GM15510 (cell line): ENCODE measurements around the gene DNER.

ENCODE experiments used
- POLR2A ChIP-seq: IDR thresholded peaks from 3 replicates; pipeline ENCODE4 v1.6.1; 2011; ENCODE audit warnings: borderline replicate concordance; ENCODE audit not compliant: insufficient read length; ENCODE audit errors: extremely low read depth

The DNER gene

GRCh38 chr2:229363185-229363814, 351.1 kb downstream of the DNER start:
- no peak for TF ChIP-seq POLR2A

- no peak for TF ChIP-seq POLR2A
These were observed 363.5 kb downstream of the DNER start for GRCh38 chr2:229350883-229351282.

GRCh38 chr2:229350117-229350805, 364.1 kb downstream of the DNER start:
- TF ChIP-seq POLR2A: no peak

DNA sequence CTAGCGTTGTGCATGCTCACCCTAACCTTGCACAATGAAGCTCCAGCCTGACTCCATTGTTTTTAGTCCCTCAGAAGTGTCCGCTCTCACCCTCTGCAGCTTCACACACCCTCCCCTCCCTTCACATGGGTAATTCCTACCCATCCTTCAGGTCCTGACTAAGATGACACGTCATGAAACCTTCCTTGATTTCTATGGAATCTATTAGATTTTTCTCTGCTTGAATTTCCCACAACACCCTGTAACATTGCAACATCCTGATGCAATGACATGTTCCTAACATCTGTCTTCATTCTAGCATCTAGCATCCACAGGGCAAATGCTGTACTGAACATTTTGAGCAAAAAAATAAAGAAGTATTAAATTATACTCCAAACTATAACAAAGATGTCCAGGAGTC, 366.2 kb downstream of the DNER start:
- TF ChIP-seq POLR2A: no peak

DNA sequence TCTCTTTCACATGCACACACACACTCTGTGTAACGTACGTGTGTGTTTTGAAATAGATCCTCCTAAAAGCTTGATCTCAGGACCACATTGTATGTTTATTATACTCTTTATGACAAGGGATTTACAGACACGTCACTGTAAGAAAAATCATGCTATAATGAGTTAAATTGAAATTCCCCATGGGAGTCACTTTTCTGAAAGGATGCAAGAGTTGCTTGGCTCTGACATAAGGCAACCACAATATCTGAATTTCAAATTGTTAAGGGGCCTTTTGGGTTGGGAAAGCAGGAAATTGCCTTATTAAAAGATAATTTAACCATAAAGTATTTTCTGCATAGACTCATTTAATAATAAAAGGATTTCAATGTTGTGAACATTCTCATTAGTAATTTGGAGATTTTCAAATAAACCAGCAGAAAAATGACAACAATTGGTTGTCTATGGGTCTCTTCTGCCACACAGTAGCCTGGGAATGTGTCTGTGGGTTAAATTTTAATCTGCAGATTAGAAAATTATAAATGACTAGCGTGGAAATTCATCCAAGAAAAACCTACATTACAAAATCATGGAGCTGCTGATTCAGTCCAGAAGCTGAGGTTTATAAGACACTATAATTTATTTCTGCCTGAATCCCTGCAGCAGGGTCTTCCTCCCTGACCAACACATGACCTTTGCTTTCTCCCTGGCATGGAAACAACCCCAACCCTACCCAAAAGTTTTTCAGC, 367.4 kb downstream of the DNER start:
- no peak for TF ChIP-seq POLR2A

GRCh38 chr2:229344955-229345354, 369.4 kb downstream of the DNER start:
- no peak for TF ChIP-seq POLR2A

DNA sequence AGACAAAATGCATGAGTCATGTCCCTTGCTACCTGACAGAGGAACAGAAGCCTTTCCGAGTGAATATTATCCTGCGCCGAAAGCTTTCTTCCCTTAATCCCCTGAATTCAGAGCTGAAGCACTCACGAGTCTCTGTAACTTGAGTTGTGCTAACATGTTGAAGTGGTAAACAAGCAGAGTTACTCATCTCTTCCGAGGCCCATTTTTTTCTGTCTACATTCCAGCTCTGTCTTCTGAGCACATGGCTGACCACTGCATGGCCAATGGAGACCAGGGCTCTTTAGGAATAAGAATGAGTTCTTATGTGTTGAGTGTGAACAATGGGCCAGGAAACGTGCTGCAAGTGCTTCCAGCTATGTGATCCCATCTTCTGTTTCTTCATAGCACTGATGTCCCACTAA, 370.2 kb downstream of the DNER start:
- TF ChIP-seq POLR2A: no peak

DNA sequence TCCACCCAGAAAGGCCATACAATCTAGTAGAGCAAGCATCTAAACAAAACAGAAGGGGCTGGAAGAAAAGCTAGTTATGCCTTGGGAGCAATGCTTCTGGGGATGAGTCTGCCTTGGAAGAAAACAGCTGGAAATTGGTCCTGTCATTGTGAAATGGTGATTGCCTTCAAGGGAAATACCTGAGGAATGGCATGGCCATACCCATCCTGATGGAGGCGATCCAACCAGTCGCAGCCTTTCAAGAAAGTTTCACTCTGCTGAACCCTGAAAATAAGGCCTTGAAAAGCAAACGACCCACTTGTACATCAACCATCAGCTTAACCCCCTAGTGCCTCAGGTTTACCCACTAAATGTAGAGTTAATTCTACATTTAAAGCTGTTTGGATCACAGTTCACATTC, 370.7 kb downstream of the DNER start:
- TF ChIP-seq POLR2A: no peak

DNA sequence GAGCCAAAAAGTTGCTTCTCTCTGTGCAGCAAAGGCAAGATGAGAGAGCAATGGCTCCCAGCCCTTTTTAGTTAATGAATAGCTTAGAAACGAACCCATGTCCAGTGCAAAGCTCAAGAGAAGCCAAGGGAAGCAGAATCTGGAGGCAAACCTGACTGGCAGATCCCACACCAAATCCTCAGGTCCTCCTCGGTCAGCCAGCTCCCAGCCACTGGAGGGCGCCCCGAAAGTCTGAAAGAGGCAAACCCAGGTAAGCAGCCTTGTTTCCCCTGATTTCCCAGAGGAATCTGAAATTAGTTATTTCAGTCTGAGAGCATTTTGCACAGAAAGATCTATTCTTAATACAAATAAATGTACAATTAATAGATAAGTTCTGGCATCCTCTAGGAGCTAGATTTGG, 372.0 kb downstream of the DNER start:
- TF ChIP-seq POLR2A: no peak

GRCh38 chr2:229340086-229340760, 374.1 kb downstream of the DNER start:
- no peak for TF ChIP-seq POLR2A

DNA sequence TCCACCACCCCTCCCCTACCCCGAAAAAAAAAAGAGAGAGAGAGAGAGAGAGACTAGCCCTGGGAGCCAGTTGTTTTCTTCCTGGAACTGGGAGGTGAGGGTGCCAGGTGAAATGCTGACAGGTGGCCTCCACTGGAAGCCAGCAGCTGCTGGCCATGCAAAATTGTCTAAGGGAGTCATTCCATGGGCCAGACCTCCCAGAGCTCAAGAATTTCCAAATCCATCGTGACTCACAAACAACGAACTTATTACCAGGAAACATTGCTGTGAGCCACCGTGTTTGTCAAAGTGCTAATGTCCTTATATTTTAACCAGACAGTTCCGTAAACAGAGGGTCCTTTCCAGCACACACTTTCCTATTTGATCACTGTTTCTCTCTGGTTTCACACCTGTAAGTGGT, 374.7 kb downstream of the DNER start:
- TF ChIP-seq POLR2A: no peak

GRCh38 chr2:229335877-229336346, 378.4 kb downstream of the DNER start:
- TF ChIP-seq POLR2A: no peak

GRCh38 chr2:229335330-229335729, 379.0 kb downstream of the DNER start:
- no peak for TF ChIP-seq POLR2A

DNA sequence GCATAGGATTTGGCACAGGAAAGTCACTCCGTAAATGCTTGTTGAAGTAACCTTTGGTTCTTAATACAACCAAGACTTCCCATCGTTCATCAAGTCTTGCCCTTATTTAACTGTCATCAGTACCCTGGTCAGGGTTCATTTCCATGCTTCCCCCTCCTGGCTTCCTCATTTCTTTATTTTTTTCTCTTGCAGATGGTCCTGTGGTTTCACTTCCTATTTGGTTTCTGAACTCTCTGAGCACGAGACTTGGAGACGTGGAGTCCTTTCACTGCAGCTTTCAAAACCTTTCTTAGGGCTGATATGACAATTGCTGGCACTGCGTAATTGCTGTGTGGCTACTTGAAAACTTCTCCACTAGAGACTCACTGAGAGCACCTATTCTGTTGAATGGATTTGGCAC, 383.4 kb downstream of the DNER start:
- TF ChIP-seq POLR2A: no peak

DNA sequence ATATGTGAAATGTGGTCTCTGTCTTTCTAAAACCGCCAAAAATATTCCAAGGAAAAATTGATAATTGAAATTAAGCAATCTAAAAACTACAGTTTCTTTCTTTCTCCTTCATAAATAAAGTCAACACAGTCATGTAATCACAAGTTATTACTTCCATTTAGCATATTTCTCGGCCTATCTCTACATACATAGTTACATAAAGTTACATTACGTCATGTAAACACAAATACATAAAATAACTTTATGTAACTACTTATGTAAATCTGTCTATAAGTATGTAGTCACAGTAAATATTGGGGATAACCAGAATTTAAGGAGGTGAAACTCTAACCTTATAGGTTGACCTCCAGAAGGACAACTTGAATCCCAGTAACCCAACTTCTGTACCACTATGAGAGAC, 394.8 kb downstream of the DNER start:
- TF ChIP-seq POLR2A: no peak
